Muscle layer of colon (tissue), 2 donors: ENCODE measurements around the gene GABPA.
"Not testable (repeated sequence)": the region's sequence is repeated elsewhere in the genome, so short reads cannot be mapped to it uniquely, and the experiment has no call there.

Source experiments
- H3K27ac ChIP-seq: one replicate; pipeline ENCODE4 v1.7.0; 2013; ENCODE audit warnings: low read depth, mild to moderate bottlenecking, low read length, moderate library complexity
- H3K27me3 ChIP-seq, 2 donors: one replicate each; pipeline ENCODE4 v1.7.0; 2013; ENCODE audit warnings: low read length in 2 of 2, mild to moderate bottlenecking in 2 of 2; ENCODE audit not compliant: insufficient read depth in 2 of 2, control insufficient read depth in 1 of 2
- H3K36me3 ChIP-seq: one replicate; pipeline ENCODE4 v1.7.0; 2013; ENCODE audit warnings: mild to moderate bottlenecking, low read length; ENCODE audit not compliant: insufficient read depth
- H3K4me1 ChIP-seq: one replicate; pipeline ENCODE4 v1.7.0; 2013; ENCODE audit warnings: mild to moderate bottlenecking, low read length; ENCODE audit not compliant: insufficient read depth
- H3K4me3 ChIP-seq, 2 donors: one replicate each; pipeline ENCODE4 v1.7.0; 2013; ENCODE audit warnings: low read length in 2 of 2, low read depth in 1 of 2, mild to moderate bottlenecking in 1 of 2, moderate library complexity in 1 of 2
- H3K9ac ChIP-seq: one replicate; pipeline ENCODE4 v1.7.0; 2013; ENCODE audit warnings: low read length
- H3K9me3 ChIP-seq: one replicate; pipeline ENCODE4 v1.7.0; 2013; ENCODE audit warnings: mild to moderate bottlenecking, low read length
- donor health status: abdominal sarcoma.
- donor health status: Adenocarcinoma of cecum.

Gene GABPA

DNA sequence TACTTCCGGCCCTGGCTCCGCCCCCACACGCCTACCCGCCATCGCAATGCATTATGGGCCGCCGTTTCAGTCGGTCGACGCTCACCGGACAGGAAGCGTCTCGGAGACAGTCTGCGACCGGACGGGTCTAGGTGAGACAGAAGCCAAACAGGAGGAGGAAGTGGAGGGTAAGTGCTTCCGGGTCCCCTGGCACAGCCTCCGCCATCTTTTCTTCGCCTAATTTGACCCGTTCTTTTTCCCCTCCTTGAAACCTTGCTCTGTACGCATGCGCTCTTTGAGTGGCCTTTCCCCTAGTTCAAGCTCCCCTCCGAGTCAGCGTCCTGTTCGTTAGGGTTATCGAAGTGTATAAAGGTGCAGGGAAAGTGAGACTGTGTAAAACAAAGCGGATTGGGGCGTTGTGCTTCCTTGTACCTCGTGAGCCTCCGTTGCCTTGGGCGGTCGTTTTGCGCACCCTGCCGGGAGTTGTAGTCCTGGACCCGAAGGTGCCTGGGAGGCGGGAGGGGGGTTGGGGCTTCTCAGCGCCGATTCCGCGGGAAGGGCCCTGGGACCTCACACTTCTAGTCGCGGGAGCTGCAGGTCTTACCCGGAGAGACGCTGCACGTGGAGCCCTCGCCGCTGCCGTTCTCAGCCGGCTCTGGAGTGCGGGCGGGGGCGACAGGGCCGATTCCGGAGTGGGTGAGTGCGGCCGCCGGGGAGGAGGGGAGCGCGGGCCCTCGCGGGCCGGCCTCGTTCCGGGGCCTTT lies at the start of gene GABPA, which contains the start of gene ATP5PF:
Gene GABPA, plus strand, starts transcription at position 69 of the 742 bp plus-strand sequence. CDS start 6,627 bp downstream, outside the sequence.
Gene ATP5PF, minus strand, starts transcription at position 1 of the 742 bp plus-strand sequence. CDS start 5,110 bp downstream, outside the sequence.
- Histone ChIP-seq H3K4me1 (peaks cover 26% of the 10 kb centered on the region), H3K4me3 (peak within 1 kb of the TSS; percentile 78 to 94)

GRCh38 chr21:25687787-25688186 lies 47.0 kb upstream of the GABPA start:
- Histone ChIP-seq H3K9ac (no peak overlapping the region), H3K4me3 (no peak overlapping the region), H3K4me1 (peaks cover 7% of the 10 kb centered on the region), H3K9me3 (no peaks in the 10 kb centered on the region), H3K36me3 (peaks cover 5% of the 10 kb centered on the region), H3K27ac (no peak overlapping the region), H3K27me3 (no peaks in the 10 kb centered on the region)

More for the DNA sequence above, at the start of gene GABPA, which contains the start of gene ATP5PF:
- Histone ChIP-seq H3K27ac (peak within 1 kb of the TSS; percentile 94), H3K9ac (peak within 1 kb of the TSS; percentile 97), H3K36me3 (peaks cover under 1% of the 10 kb centered on the region), H3K27me3 (no peaks in the 10 kb centered on the region), H3K9me3 (no peaks in the 10 kb centered on the region)

GRCh38 chr21:25688275-25689155 lies 46.3 kb upstream of the GABPA start:
- Histone ChIP-seq H3K27ac (no peak overlapping the region), H3K27me3 (no peaks in the 10 kb centered on the region), H3K4me3 (no peak overlapping the region), H3K4me1 (peaks cover 7% of the 10 kb centered on the region), H3K36me3 (peaks cover 5% of the 10 kb centered on the region), H3K9me3 (no peaks in the 10 kb centered on the region), H3K9ac (no peak overlapping the region)

DNA sequence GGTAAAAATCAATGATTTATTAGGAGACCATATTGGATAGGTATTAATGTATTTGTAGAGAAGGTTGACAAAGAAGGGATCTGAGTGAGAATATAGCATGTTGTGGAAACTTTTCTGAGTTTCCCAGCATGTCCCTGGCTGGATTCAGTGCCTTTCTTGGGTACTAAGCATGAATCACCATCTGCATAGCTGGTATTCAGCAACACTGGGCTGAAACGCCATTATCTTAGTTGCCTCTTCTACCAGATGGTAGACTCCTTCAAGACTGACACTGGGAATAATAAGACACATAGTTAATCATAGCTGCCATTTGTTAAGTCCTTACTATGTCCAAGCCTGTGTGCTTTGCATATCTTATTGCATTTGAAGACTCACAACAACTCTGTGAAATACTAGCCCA lies 45.5 kb upstream of the GABPA start:
- peaks cover 7% of the 10 kb centered on the region for H3K4me1 ChIP-seq
- H3K9ac ChIP-seq = no peak overlapping the region
- no peaks in the 10 kb centered on the region for H3K9me3 ChIP-seq
- H3K4me3 ChIP-seq = no peak overlapping the region
- no peak overlapping the region for H3K27ac ChIP-seq
- no peaks in the 10 kb centered on the region for H3K27me3 ChIP-seq
- H3K36me3 ChIP-seq = peaks cover 12% of the 10 kb centered on the region

DNA sequence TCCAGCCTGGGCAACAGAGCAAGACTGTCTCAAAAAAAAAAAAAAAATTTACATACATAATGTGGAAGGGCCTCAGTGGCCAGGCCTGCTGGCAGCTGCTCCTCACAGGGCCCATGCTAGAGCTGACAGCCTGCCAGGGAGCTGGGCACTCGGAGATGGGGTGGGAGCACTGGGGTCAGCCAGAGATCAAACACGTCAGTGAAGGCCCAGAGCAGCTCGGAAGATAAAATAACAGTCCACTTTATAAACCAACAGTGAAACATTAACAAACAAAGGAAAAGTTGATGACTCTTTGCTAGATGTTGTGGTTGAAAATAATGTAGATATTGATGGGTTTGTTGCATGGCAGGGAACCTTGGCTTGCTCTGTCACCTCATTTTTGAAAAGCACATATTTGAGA lies 42.8 kb upstream of the GABPA start:
- Histone ChIP-seq H3K9me3 (no peaks in the 10 kb centered on the region), H3K9ac (no peak overlapping the region), H3K4me1 (no peaks in the 10 kb centered on the region), H3K4me3 (no peak overlapping the region), H3K27ac (no peak overlapping the region), H3K27me3 (no peaks in the 10 kb centered on the region), H3K36me3 (peaks cover 15% of the 10 kb centered on the region)

DNA sequence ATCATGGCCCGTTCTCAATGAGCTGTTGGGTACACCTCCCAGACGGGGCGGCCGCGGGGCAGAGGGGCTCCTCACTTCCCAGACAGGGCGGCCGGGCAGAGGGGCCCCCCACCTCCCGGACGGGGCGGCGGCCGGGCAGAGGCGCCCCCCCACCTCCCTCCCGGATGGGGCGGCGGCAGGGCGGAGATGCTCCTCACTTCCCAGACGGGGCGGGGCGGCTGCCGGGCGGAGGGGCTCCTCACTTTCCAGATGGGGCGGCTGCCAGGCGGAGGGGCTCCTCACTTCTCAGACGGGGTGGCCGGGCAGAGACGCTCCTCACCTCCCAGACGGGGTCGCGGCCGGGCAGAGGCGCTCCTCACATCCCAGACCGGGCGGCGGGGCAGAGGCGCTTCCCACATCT lies 39.3 kb upstream of the GABPA start:
- H3K4me3 ChIP-seq, H3K27me3 ChIP-seq, H3K4me1 ChIP-seq, H3K36me3 ChIP-seq, H3K27ac ChIP-seq, H3K9me3 ChIP-seq, H3K9ac ChIP-seq: not testable (repeated sequence)

GRCh38 chr21:25700741-25701140 lies 34.0 kb upstream of the GABPA start:
- Histone ChIP-seq H3K27ac (no peak overlapping the region), H3K4me3 (no peak overlapping the region), H3K36me3 (no peaks in the 10 kb centered on the region), H3K9me3 (no peaks in the 10 kb centered on the region), H3K27me3 (no peaks in the 10 kb centered on the region), H3K9ac (no peak overlapping the region), H3K4me1 (no peaks in the 10 kb centered on the region)

DNA sequence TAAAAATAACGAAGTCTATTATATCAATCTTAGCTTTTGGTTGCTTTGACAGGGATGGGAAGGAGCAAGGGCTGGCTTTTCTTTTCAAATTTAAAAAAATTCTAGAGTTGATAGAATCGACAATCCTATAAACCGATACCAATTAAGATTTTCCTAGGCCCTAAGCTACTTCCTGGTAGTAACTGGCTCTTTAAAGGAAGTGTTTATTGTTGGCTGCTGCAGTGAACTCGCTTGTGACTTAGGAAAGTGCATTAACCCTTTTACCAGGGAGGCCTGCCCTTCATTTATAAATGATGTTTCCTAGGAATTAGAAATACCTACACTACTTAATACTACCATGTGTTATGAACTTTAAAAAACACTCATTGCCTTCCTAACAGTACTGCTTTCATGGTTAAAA lies 33.2 kb upstream of the GABPA start:
- Histone ChIP-seq H3K4me1 (no peaks in the 10 kb centered on the region), H3K27ac (no peak overlapping the region), H3K9ac (no peak overlapping the region), H3K9me3 (no peaks in the 10 kb centered on the region), H3K27me3 (no peaks in the 10 kb centered on the region), H3K4me3 (no peak overlapping the region), H3K36me3 (no peaks in the 10 kb centered on the region)

DNA sequence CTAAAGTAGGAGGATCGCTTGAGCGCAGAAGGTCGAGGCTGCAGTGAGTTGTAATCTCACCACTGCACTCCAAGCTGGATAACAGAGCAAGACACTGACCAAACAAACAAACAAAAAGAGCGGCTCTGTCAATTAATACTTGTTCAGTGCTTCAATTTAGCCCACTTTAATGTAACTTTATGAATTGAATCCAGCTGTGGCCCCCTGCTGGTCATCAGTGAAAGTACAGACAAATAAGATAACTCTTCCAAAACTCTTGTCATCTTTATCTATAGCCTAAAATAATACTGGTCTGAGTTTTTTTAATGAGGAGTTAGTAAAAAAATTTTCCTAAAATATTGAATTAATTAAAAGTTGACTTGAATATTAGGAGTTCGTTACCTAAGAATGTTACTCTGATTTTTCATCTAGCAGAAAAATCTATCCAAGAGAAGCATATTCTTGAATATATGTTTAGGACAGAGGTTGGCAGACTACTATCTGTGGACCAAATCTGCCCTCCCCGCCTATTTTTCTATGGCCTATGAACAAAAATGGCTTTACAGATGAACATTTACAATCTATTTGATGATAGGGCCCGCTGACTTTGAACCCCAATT lies 26.2 kb upstream of the GABPA start:
- no peaks in the 10 kb centered on the region for H3K4me1 ChIP-seq
- no peaks in the 10 kb centered on the region for H3K27me3 ChIP-seq
- no peak overlapping the region for H3K4me3 ChIP-seq
- H3K9me3 ChIP-seq = no peaks in the 10 kb centered on the region
- no peak overlapping the region for H3K9ac ChIP-seq
- H3K27ac ChIP-seq = no peak overlapping the region
- no peaks in the 10 kb centered on the region for H3K36me3 ChIP-seq

- no peaks in the 10 kb centered on the region for H3K27me3 ChIP-seq
- H3K36me3 ChIP-seq = no peaks in the 10 kb centered on the region
- no peak overlapping the region for H3K27ac ChIP-seq
- H3K4me3 ChIP-seq = no peak overlapping the region
- no peaks in the 10 kb centered on the region for H3K4me1 ChIP-seq
- no peak overlapping the region for H3K9ac ChIP-seq
- no peaks in the 10 kb centered on the region for H3K9me3 ChIP-seq
Observed at GRCh38 chr21:25709684-25710265, 25.0 kb upstream of the GABPA start.

- H3K27ac ChIP-seq = no peak overlapping the region
- H3K27me3 ChIP-seq = no peaks in the 10 kb centered on the region
- no peaks in the 10 kb centered on the region for H3K9me3 ChIP-seq
- H3K4me3 ChIP-seq = no peak overlapping the region
- H3K9ac ChIP-seq = no peak overlapping the region
- H3K4me1 ChIP-seq = no peaks in the 10 kb centered on the region
- H3K36me3 ChIP-seq = no peaks in the 10 kb centered on the region
Observed at GRCh38 chr21:25710550-25710949, 24.2 kb upstream of the GABPA start.
